K562 (cell line): ENCODE results near the gene VWA7.

Source experiments
- NCOA2 ChIP-seq, 2 experiments: fragments of 450-650 bp; IDR thresholded peaks; 2 replicates each; pipeline ENCODE4 v1.6.1; 2018; ENCODE audit warnings: mild to moderate bottlenecking in 2 of 2, moderate library complexity in 1 of 2; ENCODE audit not compliant: partially characterized antibody in 2 of 2
- TAF1 ChIP-seq: IDR thresholded peaks from 2 replicates; pipeline ENCODE4 v1.6.1; 2011; ENCODE audit warnings: mild to moderate bottlenecking, low read length, moderate library complexity; ENCODE audit not compliant: insufficient read depth, control insufficient read depth, severe bottlenecking; ENCODE audit errors: extremely low read depth
- ZNF644 ChIP-seq: fragments of 200-800 bp; sonication (Bioruptor generic); IDR thresholded peaks from 2 replicates; pipeline ENCODE4 v1.6.1; 2016; ENCODE audit warnings: low read depth, missing genetic modification characterization, missing compliant biosample characterization
- TF ChIP-seq, protein P1 (sequence below): fragments of 150-350 bp; IDR thresholded peaks from 2 replicates; pipeline ENCODE4 v1.6.1; 2014; ENCODE audit warnings: low read depth, mild to moderate bottlenecking, low read length, borderline replicate concordance

DNA sequence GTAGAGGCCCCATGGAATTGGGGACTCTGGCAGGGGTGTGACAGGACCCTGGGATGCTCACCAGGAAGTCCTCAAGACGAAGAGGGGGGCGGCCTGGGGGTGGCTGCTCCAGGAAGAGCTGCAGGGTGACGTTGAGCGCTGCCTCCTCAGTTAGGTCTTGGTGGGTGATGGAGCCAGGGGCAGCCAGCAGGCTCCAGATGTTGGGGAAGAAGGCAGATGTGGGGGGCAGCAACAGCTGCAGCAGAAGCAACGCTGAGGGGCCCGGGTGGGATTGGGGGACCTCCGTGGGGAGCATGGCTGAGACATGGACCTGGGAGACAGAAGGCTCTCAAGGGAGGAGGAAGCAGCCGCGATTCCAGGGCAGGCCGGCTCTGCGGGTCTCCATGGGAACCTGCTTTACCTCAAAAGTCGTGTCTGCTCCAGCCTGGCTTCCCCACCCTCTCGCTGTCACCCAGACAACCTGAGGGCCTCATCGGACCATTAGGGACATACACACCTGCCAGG is 591 bp downstream of the VWA7 start:
- TF ChIP-seq, protein P1, sequence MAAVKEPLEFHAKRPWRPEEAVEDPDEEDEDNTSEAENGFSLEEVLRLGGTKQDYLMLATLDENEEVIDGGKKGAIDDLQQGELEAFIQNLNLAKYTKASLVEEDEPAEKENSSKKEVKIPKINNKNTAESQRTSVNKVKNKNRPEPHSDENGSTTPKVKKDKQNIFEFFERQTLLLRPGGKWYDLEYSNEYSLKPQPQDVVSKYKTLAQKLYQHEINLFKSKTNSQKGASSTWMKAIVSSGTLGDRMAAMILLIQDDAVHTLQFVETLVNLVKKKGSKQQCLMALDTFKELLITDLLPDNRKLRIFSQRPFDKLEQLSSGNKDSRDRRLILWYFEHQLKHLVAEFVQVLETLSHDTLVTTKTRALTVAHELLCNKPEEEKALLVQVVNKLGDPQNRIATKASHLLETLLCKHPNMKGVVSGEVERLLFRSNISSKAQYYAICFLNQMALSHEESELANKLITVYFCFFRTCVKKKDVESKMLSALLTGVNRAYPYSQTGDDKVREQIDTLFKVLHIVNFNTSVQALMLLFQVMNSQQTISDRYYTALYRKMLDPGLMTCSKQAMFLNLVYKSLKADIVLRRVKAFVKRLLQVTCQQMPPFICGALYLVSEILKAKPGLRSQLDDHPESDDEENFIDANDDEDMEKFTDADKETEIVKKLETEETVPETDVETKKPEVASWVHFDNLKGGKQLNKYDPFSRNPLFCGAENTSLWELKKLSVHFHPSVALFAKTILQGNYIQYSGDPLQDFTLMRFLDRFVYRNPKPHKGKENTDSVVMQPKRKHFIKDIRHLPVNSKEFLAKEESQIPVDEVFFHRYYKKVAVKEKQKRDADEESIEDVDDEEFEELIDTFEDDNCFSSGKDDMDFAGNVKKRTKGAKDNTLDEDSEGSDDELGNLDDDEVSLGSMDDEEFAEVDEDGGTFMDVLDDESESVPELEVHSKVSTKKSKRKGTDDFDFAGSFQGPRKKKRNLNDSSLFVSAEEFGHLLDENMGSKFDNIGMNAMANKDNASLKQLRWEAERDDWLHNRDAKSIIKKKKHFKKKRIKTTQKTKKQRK = no peak
- TF ChIP-seq TAF1 (no peak), NCOA2 (IDR thresholded peaks at IDR 0.05; ENCODE audit: partially characterized antibody in 2 of 2) (no peak), ZNF644 (tag) (no peak)
